ACC112 (cell line): Measurements from ENCODE around the gene VAMP8.
A peak's percentile ranks its signal among the peaks of the same experiment; 100 is the strongest.

Source experiments
- H2AFZ ChIP-seq: fragments of 200-600 bp; sonication (generic); one replicate; pipeline ENCODE4 v1.6.0; 2017; ENCODE audit warnings: antibody characterized with exemption, low read length; ENCODE audit not compliant: unreplicated experiment
- H3K27ac ChIP-seq: fragments of 200-600 bp; sonication (generic); 2 replicates; pipeline ENCODE4 v1.5.1; 2014; ENCODE audit warnings: low read depth, mild to moderate bottlenecking, antibody characterized with exemption, low read length, moderate library complexity
- H3K27me3 ChIP-seq: fragments of 200-600 bp; sonication (generic); 2 replicates; pipeline ENCODE4 v1.6.1; 2014; ENCODE audit warnings: mild to moderate bottlenecking, antibody characterized with exemption, low read length, moderate library complexity, mixed read lengths; ENCODE audit not compliant: insufficient read depth
- H3K36me3 ChIP-seq: fragments of 200-600 bp; sonication (generic); 2 replicates; pipeline ENCODE4 v1.6.1; 2016; ENCODE audit warnings: mild to moderate bottlenecking, antibody characterized with exemption, low read length, moderate library complexity, mixed read lengths; ENCODE audit not compliant: insufficient read depth
- H3K4me1 ChIP-seq: fragments of 200-600 bp; sonication (generic); one replicate; pipeline ENCODE4 v1.6.1; 2016; ENCODE audit warnings: low read length, mixed read lengths; ENCODE audit not compliant: insufficient read depth, unreplicated experiment, control insufficient read depth
- H3K4me3 ChIP-seq: fragments of 200-600 bp; sonication (generic); 2 replicates; pipeline ENCODE4 v1.5.1; 2014; ENCODE audit warnings: mild to moderate bottlenecking, low read depth, low read length
- H3K79me2 ChIP-seq: fragments of 200-600 bp; sonication (generic); one replicate; pipeline ENCODE4 v1.6.0; 2016; ENCODE audit warnings: low read length; ENCODE audit not compliant: control insufficient read depth, unreplicated experiment, insufficient read depth

The VAMP8 gene

DNA sequence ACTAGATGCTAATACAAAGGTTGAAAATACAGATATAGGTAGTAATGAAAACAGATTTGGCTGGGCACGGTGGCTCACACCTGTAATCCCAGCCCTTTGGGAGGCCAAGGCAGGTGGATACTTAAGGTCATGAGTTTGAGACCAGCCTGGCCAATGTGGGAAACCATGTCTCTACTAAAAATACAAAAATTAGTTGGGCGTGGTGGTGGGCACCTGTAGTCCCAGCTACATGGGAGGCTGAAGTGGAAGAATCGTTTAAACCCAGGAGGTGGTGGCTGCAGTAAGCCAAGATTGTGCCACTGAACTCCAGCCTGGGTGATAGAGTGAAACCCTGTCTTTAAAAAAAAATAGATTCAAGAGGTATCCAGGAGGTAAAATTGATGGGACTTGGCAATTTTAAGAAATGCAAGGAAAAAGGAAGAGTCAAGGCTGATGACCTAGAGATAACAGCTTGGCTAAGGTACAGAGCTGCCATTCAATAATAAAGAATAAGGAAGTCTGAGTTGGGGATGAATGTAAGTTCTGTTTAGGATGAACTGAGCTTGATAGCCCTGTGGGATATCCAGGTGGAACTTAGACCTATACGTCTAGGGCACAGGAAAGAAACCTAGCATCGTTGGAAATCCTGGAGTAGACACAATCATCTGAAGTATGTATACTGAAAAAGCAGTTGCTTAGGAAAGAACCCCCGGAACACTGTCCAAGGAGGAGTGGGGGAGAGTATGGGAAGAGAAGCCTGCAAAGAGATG is 29.4 kb upstream of the VAMP8 start:
- H3K4me3 ChIP-seq: no peak overlapping the region
- peak overlapping the region; percentile 75; the same call in 1 of the 2 replicates for H3K27ac ChIP-seq
- no peak overlapping the region for H2AFZ ChIP-seq
- peaks cover 3% of the 10 kb centered on the region for H3K79me2 ChIP-seq
- H3K36me3 ChIP-seq: peaks cover 32% of the 10 kb centered on the region
- H3K27me3 ChIP-seq: no peaks in the 10 kb centered on the region
- peaks cover 21% of the 10 kb centered on the region for H3K4me1 ChIP-seq

DNA sequence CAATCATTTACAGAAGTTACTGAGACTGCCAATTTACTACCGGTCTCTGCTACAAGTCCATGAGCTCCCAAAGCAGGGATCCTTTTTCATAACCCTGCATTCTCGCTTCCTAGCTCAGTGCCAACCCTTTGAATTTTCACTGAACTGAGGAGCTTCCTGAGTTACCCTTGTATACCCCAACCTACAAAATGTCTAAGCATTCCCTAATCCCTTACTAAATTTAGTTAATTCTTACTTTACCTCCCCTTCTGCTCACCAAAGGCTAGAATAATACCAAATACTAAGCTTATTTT is 28.8 kb upstream of the VAMP8 start:
- Histone ChIP-seq H3K36me3 (peaks cover 29% of the 10 kb centered on the region), H3K4me1 (peaks cover 21% of the 10 kb centered on the region), H3K27me3 (no peaks in the 10 kb centered on the region), H3K79me2 (no peaks in the 10 kb centered on the region), H3K4me3 (no peak overlapping the region), H3K27ac (peak overlapping the region; percentile 75; the same call in 1 of the 2 replicates), H2AFZ (no peak overlapping the region)

DNA sequence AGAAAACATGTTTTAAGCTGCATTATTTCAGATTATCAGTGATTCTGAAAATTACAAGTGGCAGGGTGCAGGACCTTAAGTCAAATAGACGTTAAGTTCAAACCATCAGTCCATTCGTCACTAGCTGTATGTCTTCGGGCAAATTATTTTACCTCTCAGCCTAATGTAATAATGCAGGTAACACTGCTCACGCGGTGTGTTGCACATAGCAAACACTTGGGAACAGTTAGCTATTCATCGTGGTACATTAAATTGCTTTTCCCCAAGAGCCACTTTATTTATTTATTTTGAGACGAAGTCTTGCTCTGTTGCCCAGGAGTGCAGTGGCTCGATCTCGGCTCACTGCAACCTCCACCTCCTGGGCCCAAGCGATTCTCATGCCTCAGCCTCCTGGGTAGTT is 28.3 kb upstream of the VAMP8 start:
- Histone ChIP-seq H3K27me3 (no peaks in the 10 kb centered on the region), H3K36me3 (peaks cover 31% of the 10 kb centered on the region), H3K27ac (peak overlapping the region; percentile 75), H3K4me1 (peaks cover 21% of the 10 kb centered on the region), H3K4me3 (no peak overlapping the region), H3K79me2 (no peaks in the 10 kb centered on the region), H2AFZ (no peak overlapping the region)

DNA sequence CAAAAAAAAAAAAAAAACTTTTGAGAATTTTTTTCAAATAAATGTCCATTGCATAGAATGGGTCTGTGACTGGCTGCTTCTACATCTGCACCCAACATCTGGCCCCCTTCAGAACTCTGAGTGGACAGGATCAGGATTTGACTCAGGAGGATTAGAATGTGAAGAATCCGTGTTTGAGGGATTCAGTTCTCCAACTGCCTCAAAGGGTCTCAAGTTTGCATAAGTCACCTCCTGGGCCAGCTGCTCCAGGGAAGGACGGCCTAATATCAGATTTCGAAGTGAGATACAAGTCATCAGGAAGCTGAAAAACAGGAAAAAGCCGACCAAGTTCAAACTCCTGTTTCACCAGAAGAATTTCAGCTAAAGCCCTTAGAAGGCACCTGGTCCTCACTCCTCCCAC is 27.6 kb upstream of the VAMP8 start:
- Histone ChIP-seq H3K4me3 (no peak overlapping the region), H3K79me2 (no peaks in the 10 kb centered on the region), H3K4me1 (peaks cover 21% of the 10 kb centered on the region), H3K27ac (peak overlapping the region; percentile 75), H3K36me3 (peaks cover 31% of the 10 kb centered on the region), H2AFZ (no peak overlapping the region), H3K27me3 (no peaks in the 10 kb centered on the region)

DNA sequence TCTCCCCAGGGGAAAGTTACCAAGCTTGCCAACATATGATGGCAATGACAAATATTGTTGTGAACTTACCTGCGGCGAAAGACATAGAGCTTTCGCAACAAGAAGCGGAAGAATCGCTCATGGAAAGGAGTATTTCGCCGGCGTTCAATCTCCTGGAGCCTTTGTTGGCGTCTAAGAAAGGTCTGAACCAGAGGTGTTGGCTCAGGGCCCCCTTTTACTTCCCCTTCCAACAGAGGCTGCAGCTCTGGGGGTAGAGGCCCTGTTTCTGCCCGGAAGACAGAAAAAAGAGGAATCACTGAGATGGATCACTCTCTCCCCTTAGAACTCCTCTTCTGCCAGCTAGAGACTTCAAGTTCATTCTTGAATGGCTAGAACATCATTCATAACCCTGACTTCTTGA is 26.9 kb upstream of the VAMP8 start:
- Histone ChIP-seq H3K27me3 (no peaks in the 10 kb centered on the region), H3K79me2 (no peaks in the 10 kb centered on the region), H3K4me1 (peaks cover 21% of the 10 kb centered on the region), H3K4me3 (no peak overlapping the region), H3K36me3 (peaks cover 30% of the 10 kb centered on the region), H3K27ac (peak overlapping the region; percentile 75), H2AFZ (no peak overlapping the region)

DNA sequence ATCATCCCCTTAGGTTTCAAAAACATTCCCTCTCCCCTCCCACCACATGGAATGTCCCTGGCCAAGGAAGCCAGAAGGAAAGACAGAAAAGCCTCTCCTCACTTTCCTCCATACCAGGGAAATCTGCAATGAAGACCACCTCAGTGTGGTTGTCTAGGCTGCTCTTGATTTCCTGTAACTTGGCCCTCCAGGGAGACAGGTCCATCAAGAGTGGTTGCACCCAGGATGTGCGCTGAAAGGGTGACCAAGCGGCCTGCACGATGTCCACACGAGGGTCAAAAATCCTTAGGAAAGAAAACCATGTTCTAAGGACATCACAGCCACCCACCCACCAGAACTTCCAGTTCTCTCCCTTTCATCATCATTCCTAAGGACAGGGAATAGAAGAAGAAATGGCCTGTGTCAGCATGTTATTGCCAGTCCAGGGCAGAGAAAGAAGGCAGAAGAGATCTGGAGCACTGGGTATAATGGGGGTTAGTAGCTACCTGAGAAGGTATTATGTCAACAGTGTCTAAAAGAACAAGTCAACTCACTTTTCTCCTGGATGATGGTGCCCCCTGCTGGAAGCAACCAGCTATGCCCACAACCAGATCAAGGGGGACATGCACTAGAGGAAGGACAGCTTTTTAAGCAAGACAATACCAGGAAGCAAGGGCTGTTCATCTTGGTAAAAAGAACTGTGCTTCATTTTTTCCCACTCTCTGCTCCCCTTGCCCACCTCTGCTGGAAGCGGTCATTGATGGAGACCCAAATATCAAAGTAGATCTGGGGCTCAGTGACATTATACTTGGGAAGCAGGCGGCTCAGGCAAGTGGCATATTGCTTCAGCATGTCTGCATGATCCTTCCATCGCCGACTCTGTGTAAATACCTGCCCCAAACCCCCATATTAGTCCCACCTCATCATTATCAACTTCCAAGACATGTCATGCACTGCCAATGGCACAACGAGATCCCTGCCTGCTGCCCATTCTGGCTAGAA is 25.4 kb upstream of the VAMP8 start:
- Histone ChIP-seq H3K4me3 (no peak overlapping the region), H2AFZ (no peak overlapping the region), H3K27me3 (no peaks in the 10 kb centered on the region), H3K4me1 (peaks cover 21% of the 10 kb centered on the region), H3K36me3 (peaks cover 24% of the 10 kb centered on the region; the same call in 1 of the 2 replicates), H3K79me2 (no peaks in the 10 kb centered on the region), H3K27ac (no peak overlapping the region)

DNA sequence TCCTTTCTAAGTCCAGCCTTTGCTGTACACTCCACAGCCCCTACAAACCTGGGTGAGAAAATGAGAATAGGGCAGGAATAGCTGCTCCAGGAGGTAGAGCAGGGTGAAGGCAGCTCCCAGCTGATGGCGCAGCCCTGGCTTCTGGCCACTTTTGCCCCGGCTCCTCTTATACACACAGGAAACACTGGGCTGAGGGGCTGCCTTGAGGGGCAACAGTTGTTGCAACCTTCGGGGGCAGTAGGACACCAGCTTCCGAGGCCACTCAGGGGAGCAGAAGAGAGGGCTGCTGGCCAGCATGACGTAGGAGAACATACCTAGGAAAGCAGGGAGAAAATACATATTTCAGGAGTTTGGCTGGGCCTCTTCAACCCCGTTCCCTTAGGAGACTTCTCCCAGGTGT is 24.2 kb upstream of the VAMP8 start:
- Histone ChIP-seq H3K36me3 (peaks cover 24% of the 10 kb centered on the region; the same call in 1 of the 2 replicates), H3K27ac (no peak overlapping the region)

DNA sequence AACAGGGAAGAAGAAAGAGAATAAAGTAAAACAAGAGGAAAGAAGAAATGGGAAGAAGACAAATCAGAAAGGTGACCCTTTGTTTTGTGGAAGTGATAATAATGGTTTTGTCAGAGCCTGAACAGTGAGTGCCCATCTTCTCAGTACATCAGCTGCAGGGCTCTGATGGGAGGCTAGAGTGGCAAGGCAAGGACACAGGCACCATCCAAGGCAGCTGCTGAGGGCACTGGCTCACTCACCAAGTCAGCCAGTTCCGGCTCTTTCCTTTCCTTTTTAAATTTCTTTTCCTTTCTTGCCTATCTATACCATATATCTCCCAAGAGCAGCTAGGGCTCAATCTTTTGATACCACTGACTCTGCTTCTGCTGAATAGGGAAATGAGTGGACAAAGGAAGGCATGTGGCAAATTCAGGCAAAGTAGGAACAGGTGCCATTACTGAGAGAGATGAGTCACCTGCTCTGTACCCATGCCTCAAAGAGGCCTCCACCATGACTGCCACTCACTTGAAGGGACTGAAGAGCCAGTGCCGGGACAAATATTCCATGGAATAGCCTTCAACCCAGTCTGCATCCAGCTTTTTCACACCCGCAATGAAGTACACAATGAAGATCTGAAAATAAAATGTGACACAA is 22.3 kb upstream of the VAMP8 start:
- Histone ChIP-seq H2AFZ (no peak overlapping the region), H3K27ac (no peak overlapping the region), H3K36me3 (peaks cover 22% of the 10 kb centered on the region; the same call in 1 of the 2 replicates), H3K79me2 (peaks cover 21% of the 10 kb centered on the region), H3K27me3 (no peaks in the 10 kb centered on the region), H3K4me3 (no peak overlapping the region), H3K4me1 (peaks cover 12% of the 10 kb centered on the region)

More for the DNA sequence above, 24.2 kb upstream of the VAMP8 start:
- Histone ChIP-seq H3K79me2 (peaks cover 4% of the 10 kb centered on the region), H3K27me3 (no peaks in the 10 kb centered on the region), H3K4me3 (no peak overlapping the region), H3K4me1 (peaks cover 20% of the 10 kb centered on the region), H2AFZ (no peak overlapping the region)

DNA sequence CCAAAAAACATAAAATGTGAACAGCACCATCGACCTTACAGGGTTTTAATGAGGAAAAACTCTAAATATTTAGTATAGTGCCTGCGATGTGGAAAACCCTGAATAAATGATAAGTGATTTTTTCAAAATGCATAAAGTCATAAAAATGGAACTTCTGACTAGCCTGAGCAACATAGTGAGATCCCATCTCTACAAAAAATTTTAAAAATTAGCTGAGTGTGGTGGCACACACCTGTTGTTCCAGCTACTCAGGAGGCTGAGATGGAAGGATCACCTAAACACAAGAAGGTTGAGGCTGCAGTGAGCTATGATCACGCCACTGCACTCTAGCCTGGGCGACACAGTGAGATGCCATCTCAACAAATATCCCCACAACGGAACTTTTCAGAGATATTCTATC is 20.3 kb upstream of the VAMP8 start:
- H3K27ac ChIP-seq: no peak overlapping the region
- H3K79me2 ChIP-seq: peaks cover 33% of the 10 kb centered on the region
- H2AFZ ChIP-seq: no peak overlapping the region
- peaks cover 11% of the 10 kb centered on the region; the same call in 1 of the 2 replicates for H3K36me3 ChIP-seq
- no peak overlapping the region for H3K4me3 ChIP-seq
- peaks cover 9% of the 10 kb centered on the region for H3K4me1 ChIP-seq
- no peaks in the 10 kb centered on the region for H3K27me3 ChIP-seq

DNA sequence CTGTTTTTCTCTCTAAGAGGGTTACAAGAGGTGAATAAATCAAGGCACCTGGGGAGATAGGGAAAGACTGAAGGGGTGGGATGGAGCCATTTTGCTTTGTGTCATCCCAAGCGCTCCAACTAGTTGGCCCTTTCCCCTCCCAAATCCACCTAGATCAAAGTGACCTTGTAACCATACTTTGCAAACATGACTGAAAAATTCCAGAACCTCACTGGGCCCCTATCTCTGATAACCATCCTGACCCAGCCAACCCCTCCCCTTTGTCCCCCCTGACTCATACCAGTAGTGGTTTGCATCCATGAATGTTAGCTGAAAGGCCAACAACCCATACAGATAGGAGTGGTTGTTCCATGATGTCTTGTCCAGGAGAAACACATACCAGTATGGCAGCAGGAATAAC is 19.2 kb upstream of the VAMP8 start:
- no peak overlapping the region for H3K27ac ChIP-seq
- H3K4me3 ChIP-seq: no peak overlapping the region
- peaks cover 11% of the 10 kb centered on the region; the same call in 1 of the 2 replicates for H3K36me3 ChIP-seq
- no peak overlapping the region for H2AFZ ChIP-seq
- H3K4me1 ChIP-seq: peaks cover 9% of the 10 kb centered on the region
- H3K27me3 ChIP-seq: no peaks in the 10 kb centered on the region
- H3K79me2 ChIP-seq: peaks cover 33% of the 10 kb centered on the region
